Fibroblast of skin of right biceps (primary cell): ENCODE data around the gene DMAC1.
A peak's percentile ranks its signal among the peaks of the same experiment; 100 is the strongest.

Experiments used
- DNase-seq: peaks from one replicate; pipeline ENCODE4 v3.0.0-alpha.2; 2013

Gene DMAC1

GRCh38 chr9:7782400-7783120 is 17.0 kb downstream of the DMAC1 start:
- no peak for DNase-seq

GRCh38 chr9:7780261-7780988 is 19.2 kb downstream of the DMAC1 start:
- DNase-seq: peak; percentile 81

GRCh38 chr9:7778851-7779600 is 20.6 kb downstream of the DMAC1 start:
- DNase-seq: no peak

- DNase-seq: peak; percentile 41
Measured at GRCh38 chr9:7777771-7778170, 21.8 kb downstream of the DMAC1 start.

- peak; percentile 12 for DNase-seq
Measured at GRCh38 chr9:7770111-7770510, 29.5 kb downstream of the DMAC1 start.

- no peak for DNase-seq
Measured at GRCh38 chr9:7762600-7762999, 37.0 kb downstream of the DMAC1 start.

GRCh38 chr9:7760014-7760415 is 39.6 kb downstream of the DMAC1 start:
- peak; percentile 13 for DNase-seq

- peak; percentile 3 for DNase-seq
Measured at GRCh38 chr9:7756088-7756487, 43.5 kb downstream of the DMAC1 start.

GRCh38 chr9:7752481-7752880 is 47.1 kb downstream of the DMAC1 start:
- DNase-seq: no peak
